Epidermal melanocyte (primary cell): ENCODE measurements around the gene OR8G5.
"Not testable (repeated sequence)": the region's sequence is repeated elsewhere in the genome, so short reads cannot be mapped to it uniquely, and the experiment has no call there.

ENCODE experiments used
- DNase-seq: peaks from one replicate; pipeline ENCODE4 v3.0.0; 2011; ENCODE audit warnings: low spot score; ENCODE audit not compliant: insufficient read length

OR8G5 gene, protein sequence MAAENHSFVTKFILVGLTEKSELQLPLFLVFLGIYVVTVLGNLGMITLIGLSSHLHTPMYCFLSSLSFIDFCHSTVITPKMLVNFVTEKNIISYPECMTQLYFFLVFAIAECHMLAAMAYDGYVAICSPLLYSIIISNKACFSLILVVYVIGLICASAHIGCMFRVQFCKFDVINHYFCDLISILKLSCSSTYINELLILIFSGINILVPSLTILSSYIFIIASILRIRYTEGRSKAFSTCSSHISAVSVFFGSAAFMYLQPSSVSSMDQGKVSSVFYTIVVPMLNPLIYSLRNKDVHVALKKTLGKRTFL

DNA sequence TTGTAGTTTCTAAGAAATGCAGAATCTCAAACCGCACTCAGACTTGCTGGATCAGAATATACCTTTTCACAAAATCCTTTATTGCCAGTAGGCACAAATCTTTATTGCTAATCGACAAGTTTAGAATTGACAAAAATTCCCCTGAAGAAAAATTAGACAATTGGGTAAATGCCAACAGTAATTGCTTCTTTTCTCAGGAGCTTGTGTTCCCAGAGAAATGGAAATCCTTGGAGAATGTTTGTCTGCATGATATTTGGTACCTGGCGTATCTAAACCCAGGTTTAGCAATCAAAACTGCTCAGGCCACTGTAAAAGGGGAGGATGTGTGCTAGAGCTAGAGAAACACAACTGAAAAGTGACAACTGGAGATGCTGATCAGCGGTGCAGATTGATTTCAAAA is at the start of gene OR8G5:
TSS of gene OR8G5 (plus strand) at position 301 of the 400 bp plus-strand sequence. CDS start 8,556 bp downstream, outside the sequence.
- no peak for DNase-seq

DNA sequence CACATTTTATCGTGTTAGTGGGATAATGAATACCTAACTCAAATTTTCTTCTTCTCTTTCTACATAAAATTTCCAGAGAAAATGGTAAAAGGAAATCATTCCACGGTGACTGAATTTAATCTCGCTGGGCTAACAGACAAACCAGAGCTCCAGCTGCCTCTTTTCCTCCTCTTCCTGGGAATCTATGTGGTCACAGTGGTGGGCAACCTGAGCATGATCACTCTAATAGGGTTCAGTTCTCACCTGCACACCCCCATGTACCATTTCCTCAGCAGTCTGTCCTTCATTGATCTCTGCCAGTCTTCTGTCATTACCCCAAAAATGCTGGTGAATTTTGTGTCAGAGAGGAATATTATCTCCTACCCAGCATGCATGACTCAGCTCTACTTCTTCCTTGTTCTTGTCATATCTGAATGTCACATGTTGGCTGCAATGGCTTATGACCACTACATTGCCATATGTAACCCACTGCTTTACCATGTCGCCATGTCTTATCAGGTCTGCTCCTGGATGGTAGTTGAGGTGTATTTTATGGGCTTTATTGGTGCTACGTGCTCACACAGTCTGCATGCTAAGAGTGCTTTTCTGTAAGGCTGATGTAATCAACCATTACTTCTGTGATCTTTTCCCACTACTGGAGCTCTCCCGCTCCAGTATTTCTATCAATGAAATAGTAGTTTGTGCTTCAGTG is 48.9 kb upstream of the OR8G5 start:
- no peak for DNase-seq

DNA sequence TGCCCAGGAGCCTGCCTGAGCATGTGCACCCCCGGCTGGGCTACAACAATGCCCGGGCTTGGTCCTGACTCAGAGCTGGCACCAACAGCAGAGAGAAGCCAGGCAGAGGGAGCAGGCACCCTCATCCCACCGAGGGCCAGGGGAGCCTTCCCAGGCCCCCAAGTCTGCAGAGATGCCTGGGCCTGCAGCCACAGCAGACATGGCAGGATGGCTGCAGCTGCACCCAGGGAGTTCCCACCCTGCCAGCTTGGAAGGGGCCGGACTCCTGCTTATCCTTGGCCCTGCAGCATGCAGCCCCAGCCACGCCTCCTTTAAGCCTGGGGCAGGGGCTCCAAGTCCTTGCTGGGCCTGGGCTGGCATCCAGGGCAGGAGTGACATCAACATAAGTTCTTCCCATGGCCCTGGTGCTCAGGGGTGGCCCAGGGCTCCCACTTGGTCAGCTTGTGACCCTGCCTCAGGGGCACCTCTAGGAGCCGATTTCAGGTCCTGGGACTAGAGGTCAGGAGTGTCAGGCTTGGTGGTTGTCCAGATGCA is 46.3 kb upstream of the OR8G5 start:
- no peak for DNase-seq

DNA sequence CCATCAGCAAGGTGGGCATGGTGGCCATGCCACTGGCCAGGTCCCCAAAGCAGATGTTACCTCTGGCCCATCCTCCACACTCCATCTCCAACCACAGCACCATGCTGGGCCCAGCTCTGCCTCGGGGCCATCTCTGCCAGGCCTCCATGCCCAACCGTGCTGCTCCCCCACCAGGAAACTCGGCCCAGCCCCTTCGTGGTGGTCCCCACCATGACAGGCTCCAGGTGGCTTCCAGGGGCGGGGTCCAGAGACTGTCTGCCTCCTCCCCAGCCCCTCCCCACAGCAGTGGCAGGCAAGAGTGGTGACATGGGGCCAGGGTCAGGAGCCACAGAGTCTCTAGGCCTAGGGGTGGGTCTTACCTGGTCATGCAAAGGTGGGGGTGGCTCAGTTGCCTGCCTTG is 45.8 kb upstream of the OR8G5 start:
- no peak for DNase-seq

DNA sequence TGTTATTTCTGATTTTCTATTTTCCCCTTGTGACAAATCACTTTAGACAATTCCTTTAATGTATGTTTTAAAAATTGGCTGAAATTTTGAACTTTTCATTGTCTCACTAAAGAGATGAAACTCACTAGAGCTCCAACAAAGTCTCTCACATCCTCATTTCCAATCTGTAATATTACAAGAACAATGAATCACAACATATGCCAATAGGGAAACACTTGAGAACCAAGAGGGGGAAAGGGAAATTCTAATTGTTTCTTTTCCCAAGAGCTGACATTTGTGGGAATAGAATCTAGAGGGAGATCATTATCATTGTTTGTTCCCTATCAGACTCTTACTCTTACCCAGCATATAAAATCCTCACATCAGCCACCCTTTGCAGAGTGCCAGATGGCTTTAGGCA is 44.9 kb upstream of the OR8G5 start:
- DNase-seq: no peak

DNA sequence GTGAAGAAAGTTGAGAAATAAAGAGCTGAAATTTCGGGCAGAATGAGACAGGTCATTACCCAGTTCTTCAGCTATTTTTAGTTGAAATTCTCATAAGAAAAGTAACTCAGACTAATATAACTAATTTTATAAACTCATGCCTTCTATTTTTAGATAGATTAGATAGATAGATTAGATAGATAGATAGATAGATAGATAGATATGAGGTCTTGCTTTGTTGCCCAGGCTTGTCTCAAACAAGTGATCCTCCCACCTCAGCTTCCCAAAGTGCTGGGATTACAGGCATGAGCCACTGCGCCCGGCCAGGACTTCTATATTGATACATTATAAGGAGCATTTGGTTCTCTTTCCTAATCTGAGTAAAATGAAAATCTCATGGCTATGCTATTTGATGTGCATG is 42.1 kb upstream of the OR8G5 start:
- DNase-seq: no peak

DNA sequence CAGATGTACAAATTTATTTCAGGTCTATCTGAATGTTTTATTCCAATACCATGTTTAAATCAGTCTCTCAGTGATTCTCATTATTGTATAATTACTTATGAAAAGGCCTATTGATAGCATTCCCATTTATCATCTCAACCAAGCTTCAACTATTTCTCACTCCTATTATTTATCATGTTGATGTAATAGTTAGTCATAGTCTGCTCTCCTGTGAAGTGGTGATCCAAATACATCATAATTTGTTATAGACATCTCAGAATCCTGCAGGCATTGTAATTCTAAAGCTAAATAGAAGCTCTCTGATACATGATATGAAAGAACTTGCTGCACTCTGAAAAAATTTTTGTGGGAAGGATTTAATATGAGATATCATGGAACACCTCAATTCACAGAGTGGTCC is 37.0 kb upstream of the OR8G5 start:
- no peak for DNase-seq

DNA sequence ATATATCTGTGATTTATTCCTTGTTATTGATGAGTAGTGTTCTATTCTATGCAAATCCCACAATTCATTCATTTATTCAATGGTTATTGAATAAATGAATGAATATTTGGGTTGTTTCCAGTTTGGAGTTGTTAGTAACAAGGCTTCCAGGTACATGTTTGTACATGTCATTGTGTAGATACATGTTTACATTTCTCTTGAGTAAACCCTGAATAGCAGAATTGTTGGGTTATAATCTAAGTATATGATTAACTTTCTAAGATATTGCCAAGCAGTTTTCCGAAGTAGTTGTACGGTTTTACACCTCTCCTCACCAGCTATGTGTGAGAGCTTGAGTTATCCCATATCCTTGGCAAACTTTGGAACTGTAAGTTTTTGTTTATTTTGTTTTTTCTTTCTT is 33.8 kb upstream of the OR8G5 start:
- DNase-seq: no peak

DNA sequence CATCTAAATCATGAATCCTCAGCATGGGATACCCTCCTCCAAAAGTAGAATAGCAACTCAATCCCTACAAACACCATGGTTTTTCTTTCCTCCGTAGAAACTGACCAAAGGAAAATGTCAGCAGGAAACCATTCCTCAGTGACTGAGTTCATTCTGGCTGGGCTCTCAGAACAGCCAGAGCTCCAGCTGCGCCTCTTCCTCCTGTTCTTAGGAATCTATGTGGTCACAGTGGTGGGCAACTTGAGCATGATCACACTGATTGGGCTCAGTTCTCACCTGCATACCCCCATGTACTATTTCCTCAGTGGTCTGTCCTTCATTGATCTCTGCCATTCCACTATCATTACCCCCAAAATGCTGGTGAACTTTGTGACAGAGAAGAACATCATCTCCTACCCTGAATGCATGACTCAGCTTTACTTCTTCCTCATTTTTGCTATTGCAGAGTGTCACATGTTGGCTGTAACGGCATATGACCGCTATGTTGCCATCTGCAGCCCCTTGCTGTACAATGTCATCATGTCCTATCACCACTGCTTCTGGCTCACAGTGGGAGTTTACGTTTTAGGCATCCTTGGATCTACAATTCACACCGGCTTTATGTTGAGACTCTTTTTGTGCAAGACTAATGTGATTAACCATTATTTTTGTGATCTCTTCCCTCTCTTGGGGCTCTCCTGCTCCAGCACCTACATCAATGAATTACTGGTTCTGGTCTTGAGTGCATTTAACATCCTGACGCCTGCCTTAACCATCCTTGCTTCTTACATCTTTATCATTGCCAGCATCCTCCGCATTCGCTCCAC is 31.4 kb upstream of the OR8G5 start:
- DNase-seq: not testable (repeated sequence)

DNA sequence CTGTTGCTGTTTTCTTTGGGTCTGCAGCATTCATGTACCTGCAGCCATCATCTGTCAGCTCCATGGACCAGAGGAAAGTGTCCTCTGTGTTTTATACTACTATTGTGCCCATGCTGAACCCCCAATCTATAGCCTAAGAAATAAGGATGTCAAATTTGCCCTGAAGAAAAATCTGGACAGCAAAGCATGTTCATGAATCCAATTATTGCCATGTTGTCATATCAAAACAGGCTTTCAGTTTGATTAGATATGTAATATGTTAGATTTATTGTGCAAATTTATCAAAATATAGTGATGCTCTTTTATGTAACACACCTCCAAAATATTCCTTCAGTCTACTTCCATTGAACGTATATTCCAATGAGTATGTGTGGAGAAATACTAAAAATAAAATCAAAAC is 30.7 kb upstream of the OR8G5 start:
- DNase-seq: no peak

DNA sequence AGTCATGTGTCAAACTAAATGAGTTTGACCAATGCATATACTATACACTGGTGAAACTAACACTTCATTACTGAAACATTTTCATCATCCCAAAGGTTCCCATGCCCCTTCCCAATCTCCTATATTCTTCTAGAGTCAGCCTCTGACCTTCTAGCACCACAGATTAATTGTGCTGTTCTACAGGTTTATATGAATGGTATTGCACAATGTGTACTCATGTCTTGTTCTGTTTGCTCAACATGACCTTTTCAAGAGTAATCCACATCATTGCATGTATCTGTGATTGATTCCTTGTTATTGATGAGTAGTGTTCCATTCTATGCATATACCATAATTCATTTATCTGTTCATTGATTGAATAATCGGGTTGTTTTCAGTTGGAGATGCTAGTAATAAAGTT is 22.8 kb upstream of the OR8G5 start:
- no peak for DNase-seq

DNA sequence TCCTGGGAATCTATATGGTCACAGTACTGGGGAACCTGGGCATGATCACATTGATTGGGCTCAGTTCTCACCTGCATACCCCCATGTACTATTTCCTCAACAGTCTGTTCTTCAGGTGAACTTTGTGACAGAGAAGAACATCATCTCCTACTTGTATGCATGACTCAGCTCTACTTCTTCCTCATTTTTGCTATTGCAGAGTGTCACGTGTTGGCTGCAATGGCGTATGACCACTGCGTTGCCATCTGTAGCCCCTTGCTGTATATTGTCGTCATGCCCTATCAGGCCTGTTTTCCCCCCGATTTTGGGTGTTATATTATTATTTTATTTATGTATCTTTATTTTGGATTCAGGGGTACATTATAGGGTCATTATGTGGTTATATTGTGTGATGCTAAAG is 17.7 kb upstream of the OR8G5 start:
- no peak for DNase-seq

DNA sequence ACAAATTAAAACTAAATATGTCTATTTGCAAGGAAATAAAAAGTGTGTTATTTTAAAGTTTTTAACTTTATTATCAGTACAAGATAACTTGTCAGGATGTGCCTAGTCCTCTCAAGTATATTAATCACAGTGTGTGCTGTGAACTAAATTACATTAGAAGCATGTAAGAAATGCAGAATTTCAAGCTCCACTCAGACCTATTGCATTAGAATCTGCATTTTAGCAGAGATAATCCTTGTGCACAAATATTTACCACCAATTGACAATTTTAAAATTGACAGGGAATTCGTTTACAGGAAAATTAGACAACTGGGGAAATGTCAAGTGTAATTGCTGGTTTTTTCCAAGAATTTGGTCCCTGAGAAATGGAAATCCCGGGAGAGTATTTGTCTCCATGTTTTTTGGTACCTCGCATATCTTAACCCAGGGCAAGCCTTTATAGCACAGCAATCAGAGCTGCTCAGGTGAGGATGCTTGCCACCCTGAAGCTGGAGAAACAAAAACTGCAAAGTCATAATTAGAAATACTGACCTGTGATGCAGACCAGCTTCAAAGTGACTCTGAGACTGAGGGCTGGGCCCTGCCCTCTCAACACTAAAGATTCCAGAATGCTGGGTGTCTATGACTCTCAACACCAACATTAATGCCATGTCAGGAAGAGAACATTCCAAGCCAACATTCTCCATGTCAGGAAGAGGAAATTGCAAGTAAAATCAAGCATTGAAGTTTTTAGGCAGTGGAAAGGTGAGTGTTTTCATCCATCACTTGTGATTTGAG is 15.4 kb upstream of the OR8G5 start, which contains the start of gene OR8G1:
TSS of gene OR8G1 (plus strand) at position 475 of the 777 bp plus-strand sequence. CDS start 8,581 bp downstream, outside the sequence.
- DNase-seq: no peak

DNA sequence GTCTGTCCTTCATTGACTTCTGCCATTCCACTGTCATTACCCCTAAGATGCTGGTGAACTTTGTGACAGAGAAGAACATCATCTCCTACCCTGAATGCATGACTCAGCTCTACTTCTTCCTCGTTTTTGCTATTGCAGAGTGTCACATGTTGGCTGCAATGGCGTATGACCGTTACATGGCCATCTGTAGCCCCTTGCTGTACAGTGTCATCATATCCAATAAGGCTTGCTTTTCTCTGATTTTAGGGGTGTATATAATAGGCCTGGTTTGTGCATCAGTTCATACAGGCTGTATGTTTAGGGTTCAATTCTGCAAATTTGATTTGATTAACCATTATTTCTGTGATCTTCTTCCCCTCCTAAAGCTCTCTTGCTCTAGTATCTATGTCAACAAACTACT is 6.3 kb upstream of the OR8G5 start:
- DNase-seq: not testable (repeated sequence)

DNA sequence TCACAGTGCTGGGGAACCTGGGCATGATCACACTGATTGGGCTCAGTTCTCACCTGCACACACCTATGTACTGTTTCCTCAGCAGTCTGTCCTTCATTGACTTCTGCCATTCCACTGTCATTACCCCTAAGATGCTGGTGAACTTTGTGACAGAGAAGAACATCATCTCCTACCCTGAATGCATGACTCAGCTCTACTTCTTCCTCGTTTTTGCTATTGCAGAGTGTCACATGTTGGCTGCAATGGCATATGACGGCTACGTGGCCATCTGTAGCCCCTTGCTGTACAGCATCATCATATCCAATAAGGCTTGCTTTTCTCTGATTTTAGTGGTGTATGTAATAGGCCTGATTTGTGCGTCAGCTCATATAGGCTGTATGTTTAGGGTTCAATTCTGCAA is 8.9 kb downstream of the OR8G5 start:
- not testable (repeated sequence) for DNase-seq

DNA sequence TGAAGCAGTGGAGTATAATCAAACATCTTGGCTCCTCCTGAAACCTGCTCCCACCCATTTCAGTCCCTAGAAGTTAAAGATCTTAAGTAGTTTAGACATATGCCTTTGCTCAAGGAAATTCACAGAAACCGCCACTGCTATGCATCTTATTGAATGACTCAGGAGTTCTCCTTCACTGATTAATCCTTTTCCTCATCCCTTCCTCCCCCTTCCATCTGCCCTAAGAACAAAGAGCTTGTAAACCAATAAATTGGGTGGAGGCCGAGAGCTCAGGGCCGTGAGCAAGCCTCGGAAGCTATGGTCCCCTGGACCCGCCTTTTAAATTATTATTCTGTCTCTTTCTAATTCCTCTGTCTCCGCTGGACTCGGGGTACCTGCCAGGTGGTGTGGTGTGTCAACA is 14.7 kb downstream of the OR8G5 start:
- not testable (repeated sequence) for DNase-seq

DNA sequence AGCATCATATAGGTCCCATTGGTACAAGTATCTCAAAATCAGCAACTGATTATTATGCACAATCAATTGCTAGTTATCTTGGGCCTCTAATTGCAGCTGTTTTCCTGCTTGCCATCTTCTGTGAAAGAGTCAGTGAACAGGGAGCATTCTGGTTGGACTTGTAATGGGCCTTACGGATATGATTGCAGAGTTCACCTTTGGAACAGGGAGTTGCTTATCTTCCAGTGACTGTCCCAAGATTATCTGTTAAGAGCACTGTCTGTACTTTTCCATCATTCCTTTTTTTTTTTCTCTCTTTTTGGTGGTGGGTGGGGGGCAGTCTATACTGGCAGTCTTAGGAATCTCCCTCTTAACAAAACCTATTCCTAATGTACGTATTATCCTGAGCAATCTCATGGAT is 17.8 kb downstream of the OR8G5 start:
- no peak for DNase-seq

DNA sequence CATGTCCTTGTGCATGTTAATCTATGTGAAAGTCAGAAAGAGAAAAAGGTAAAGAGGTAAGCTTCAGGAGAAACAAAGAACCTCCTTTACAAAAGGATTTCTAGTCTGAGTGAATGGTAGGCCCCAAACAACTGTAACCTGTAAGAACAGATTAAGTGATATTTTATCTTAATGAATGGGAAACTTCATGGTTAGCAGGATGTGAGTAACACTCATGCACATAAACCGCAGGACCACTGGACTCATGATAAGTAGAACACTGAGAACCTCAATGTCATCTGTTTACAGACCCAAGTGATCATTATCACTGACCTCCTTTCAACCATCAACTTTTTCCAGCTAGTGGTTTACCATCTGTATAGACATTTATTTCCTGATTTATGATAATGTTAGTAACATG is 19.9 kb downstream of the OR8G5 start:
- DNase-seq: no peak

DNA sequence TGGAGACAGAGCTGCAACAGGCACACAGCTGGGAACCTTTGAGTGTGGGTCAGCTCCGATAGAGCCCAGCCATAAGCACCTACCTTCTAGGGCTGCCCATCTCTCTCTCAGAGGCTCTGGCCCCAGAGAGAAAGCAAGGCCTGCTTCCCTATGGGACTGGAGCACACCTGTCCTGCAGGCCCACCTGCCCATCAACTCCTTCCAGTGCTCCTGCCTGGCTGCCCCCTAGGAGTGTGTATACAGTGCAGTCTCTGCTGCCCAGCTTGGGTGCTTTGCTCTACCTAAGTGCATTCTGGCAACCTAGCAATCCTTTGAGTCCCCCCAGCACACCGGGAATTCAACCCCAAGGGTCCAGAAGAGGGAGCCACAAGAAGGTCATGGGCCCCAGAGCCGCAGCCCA is 21.0 kb downstream of the OR8G5 start:
- no peak for DNase-seq

DNA sequence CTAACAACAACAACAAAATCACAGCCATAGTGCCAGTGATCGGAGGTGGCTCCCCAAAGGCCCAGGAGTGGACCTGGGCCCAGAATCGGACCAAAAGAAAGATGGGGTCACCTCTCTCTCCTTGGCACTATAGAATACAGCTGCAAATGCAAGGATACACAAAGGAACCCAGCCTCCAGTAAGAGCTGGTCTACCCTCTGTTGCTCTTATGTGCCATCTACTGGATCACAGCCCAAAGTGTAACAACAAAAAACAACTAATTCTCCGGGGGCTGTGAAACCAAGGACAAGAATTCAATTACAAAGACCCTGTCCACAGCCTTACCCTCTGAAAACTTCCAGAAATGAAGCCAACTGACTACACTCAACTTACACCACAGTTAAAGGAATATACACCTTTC is 21.6 kb downstream of the OR8G5 start:
- no peak for DNase-seq

DNA sequence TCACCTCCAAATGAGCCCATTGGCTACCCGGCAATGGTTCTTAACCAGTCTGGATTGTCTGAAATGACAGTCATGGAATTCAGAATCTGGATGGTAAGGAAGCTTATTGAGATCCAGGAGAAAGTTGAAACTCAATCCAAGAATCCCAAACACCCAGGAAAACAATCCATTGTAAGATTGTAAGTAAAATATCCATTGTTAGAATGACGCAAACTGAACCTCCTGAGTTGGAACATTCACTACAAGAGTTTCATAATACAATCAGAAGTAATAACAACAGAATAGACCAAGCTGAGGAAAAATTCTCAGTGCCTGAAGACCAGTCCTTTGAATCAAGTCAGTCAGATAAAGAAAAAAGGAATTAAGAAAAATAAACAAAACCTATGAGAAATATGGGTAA is 22.1 kb downstream of the OR8G5 start:
- no peak for DNase-seq
